ENCODE data around the gene C16orf96. TPM values are rescaled to one million over a fixed set of nuclear protein-coding genes. Genes with fewer than 3 reads are reported as not detected.

The C16orf96 gene
- total RNA-seq, 1 experiment from 2014 or later = 0.10 TPM

DNA sequence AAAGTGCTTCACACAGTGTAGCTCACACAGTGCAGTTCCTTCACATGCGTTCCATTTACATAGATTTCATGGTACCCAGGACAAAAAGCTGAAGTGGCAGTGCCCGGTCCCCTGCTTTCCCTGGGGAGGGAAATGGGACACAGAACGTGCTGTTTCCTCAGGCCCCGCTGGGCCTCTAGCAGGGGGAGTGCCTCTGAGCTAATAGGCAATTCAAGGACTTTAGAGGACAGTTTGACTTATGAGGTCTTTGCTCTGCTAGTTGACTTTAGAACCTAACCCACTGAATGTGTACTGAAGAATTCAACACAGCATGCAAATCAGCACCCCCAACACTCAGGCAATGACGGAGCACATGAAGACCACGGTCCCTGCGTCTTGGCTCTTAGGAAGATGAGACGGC is 24.3 kb upstream of the C16orf96 start (continued):
- TF ChIP-seq, protein P1, sequence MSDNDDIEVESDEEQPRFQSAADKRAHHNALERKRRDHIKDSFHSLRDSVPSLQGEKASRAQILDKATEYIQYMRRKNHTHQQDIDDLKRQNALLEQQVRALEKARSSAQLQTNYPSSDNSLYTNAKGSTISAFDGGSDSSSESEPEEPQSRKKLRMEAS (IDR thresholded peaks at IDR 0.05) = no peak
- no peak for TF ChIP-seq EZH2 (IDR thresholded peaks at IDR 0.05)
- no peak for TF ChIP-seq JUND (IDR thresholded peaks at IDR 0.05)
- TF ChIP-seq, protein P2, sequence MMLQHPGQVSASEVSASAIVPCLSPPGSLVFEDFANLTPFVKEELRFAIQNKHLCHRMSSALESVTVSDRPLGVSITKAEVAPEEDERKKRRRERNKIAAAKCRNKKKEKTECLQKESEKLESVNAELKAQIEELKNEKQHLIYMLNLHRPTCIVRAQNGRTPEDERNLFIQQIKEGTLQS (IDR thresholded peaks at IDR 0.05) = no peak

DNA sequence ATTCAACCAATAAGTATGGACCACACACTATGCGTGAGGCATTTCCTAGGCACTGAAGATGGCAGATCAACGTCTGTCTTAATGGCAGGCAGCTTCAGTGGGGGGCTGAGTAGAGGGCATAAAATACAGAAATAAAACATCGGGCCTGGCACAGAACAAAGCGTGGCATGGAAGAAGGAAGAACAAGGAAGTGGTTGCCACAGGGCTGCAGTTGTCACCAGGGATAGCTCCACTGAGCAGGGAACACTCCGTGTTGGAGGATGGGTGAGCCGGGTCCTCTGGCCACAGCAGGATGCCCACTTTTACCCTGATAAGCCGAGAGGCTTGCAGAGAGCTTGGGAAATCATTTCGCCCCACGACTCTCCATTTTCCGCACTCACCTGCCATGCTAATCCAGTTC is 23.9 kb upstream of the C16orf96 start:
- no TSS peak for BruUV-seq (replicated peaks)
- no peak overlapping the region for H3K27ac ChIP-seq (ENCODE audit: low read depth, low read length)

More for the DNA sequence above, 23.9 kb upstream of the C16orf96 start:
- H3K9ac ChIP-seq (ENCODE audit: low read length) = no peak overlapping the region
- ChIA-PET RAD21 (ENCODE audit: low non-redundant PET in 1 of 2, low total read pairs in 2 of 2, uncharacterized antibody in 2 of 2, unreplicated experiment in 2 of 2) (no interaction called here), CTCF (no interaction called here), POLR2A (no interaction called here)
- H3K4me2 ChIP-seq (ENCODE audit: low read length) = no peak overlapping the region
- TF ChIP-seq SRF (IDR thresholded peaks at IDR 0.05; ENCODE audit: low read depth) = no peak
- TF ChIP-seq POLR2A (IDR thresholded peaks at IDR 0.05; ENCODE audit: borderline replicate concordance, extremely low read depth, insufficient read depth, insufficient read length) = no peak
- no peak for TF ChIP-seq CEBPB (IDR thresholded peaks at IDR 0.05; ENCODE audit: low read depth)
- TF ChIP-seq EZH2phosphoT487 (IDR thresholded peaks at IDR 0.05; ENCODE audit: borderline replicate concordance) = no peak
- no peak for TF ChIP-seq EGR1 (IDR thresholded peaks at IDR 0.05; ENCODE audit: low read depth)
- TF ChIP-seq CTCF (IDR thresholded peaks at IDR 0.05 in 2 of 3, conservative IDR thresholded peaks at IDR 0.05 in 1 of 3; ENCODE audit: borderline replicate concordance in 1 of 3, insufficient read depth in 1 of 3, low read depth in 2 of 3, low read length in 2 of 3) = no peak
- TF ChIP-seq, protein P3, sequence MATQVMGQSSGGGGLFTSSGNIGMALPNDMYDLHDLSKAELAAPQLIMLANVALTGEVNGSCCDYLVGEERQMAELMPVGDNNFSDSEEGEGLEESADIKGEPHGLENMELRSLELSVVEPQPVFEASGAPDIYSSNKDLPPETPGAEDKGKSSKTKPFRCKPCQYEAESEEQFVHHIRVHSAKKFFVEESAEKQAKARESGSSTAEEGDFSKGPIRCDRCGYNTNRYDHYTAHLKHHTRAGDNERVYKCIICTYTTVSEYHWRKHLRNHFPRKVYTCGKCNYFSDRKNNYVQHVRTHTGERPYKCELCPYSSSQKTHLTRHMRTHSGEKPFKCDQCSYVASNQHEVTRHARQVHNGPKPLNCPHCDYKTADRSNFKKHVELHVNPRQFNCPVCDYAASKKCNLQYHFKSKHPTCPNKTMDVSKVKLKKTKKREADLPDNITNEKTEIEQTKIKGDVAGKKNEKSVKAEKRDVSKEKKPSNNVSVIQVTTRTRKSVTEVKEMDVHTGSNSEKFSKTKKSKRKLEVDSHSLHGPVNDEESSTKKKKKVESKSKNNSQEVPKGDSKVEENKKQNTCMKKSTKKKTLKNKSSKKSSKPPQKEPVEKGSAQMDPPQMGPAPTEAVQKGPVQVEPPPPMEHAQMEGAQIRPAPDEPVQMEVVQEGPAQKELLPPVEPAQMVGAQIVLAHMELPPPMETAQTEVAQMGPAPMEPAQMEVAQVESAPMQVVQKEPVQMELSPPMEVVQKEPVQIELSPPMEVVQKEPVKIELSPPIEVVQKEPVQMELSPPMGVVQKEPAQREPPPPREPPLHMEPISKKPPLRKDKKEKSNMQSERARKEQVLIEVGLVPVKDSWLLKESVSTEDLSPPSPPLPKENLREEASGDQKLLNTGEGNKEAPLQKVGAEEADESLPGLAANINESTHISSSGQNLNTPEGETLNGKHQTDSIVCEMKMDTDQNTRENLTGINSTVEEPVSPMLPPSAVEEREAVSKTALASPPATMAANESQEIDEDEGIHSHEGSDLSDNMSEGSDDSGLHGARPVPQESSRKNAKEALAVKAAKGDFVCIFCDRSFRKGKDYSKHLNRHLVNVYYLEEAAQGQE (IDR thresholded peaks at IDR 0.05; ENCODE audit: low read depth) = no peak
- no peak for TF ChIP-seq EZH2 (IDR thresholded peaks at IDR 0.05)
- TF ChIP-seq ZNF274 (IDR thresholded peaks at IDR 0.05; ENCODE audit: low read depth, low read length) = no peak
- no peak for TF ChIP-seq SIN3A (IDR thresholded peaks at IDR 0.05; ENCODE audit: low read depth)
- TF ChIP-seq CBX3 (IDR thresholded peaks at IDR 0.05; ENCODE audit: low read depth) = no peak
- TF ChIP-seq, protein P4, sequence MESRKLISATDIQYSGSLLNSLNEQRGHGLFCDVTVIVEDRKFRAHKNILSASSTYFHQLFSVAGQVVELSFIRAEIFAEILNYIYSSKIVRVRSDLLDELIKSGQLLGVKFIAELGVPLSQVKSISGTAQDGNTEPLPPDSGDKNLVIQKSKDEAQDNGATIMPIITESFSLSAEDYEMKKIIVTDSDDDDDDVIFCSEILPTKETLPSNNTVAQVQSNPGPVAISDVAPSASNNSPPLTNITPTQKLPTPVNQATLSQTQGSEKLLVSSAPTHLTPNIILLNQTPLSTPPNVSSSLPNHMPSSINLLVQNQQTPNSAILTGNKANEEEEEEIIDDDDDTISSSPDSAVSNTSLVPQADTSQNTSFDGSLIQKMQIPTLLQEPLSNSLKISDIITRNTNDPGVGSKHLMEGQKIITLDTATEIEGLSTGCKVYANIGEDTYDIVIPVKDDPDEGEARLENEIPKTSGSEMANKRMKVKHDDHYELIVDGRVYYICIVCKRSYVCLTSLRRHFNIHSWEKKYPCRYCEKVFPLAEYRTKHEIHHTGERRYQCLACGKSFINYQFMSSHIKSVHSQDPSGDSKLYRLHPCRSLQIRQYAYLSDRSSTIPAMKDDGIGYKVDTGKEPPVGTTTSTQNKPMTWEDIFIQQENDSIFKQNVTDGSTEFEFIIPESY (IDR thresholded peaks at IDR 0.05; ENCODE audit: extremely low read depth, insufficient replicate concordance, low read length) = no peak
- TF ChIP-seq ELF1 (IDR thresholded peaks at IDR 0.05; ENCODE audit: borderline replicate concordance, low read depth) = no peak
- TF ChIP-seq, protein P2 (IDR thresholded peaks at IDR 0.05) = no peak
- H3K4me3 ChIP-seq (replicated peaks in 1 of 2; ENCODE audit: low read depth in 1 of 2, low read length in 2 of 2) = no peak overlapping the region
- H4K20me1 ChIP-seq (ENCODE audit: insufficient read depth) = no peaks in the 10 kb centered on the region
- H3K27me3 ChIP-seq (ENCODE audit: insufficient read depth, low read length) = no peaks in the 10 kb centered on the region
- H3K4me1 ChIP-seq (ENCODE audit: control insufficient read depth in 1 of 2, insufficient read depth in 2 of 2, low read length in 2 of 2) = no peaks in the 10 kb centered on the region
- H3K9me3 ChIP-seq (ENCODE audit: control insufficient read depth in 1 of 2, insufficient read depth in 1 of 2, low read depth in 1 of 2, low read length in 2 of 2) = no peaks in the 10 kb centered on the region
- ATAC-seq = no peak
- no peaks in the 10 kb centered on the region for H3K36me3 ChIP-seq (ENCODE audit: control insufficient read depth in 1 of 2, insufficient read depth in 2 of 2, low read length in 2 of 2)
- DNase-seq (ENCODE audit: low read depth, low spot score) = no peak
- H3K79me2 ChIP-seq (ENCODE audit: insufficient read depth, low read length) = no peaks in the 10 kb centered on the region
- no peaks in the 10 kb centered on the region for H3K9me2 ChIP-seq (ENCODE audit: insufficient read depth)
- H2AFZ ChIP-seq (ENCODE audit: low read depth, low read length, poor library complexity, severe bottlenecking) = no peak overlapping the region
- intact Hi-C loops (cut with micrococcal nuclease) = no loop called here
